ENCODE data around the gene LENG1.
A peak's percentile ranks its signal among the peaks of the same experiment; 100 is the strongest.

The LENG1 gene

GRCh38 chr19:54162884-54163283 is 3.4 kb upstream of the LENG1 start:
- H3K4me3 ChIP-seq (replicated peaks in 1 of 2; ENCODE audit: low read depth in 2 of 2, low read length in 2 of 2), result peak overlapping the region in 1 of 2 donors; percentile 51
- TF ChIP-seq CTCF (IDR thresholded peaks at IDR 0.05; ENCODE audit: low read depth, low read length), result no peak

GRCh38 chr19:54162241-54162805 is 2.8 kb upstream of the LENG1 start:
- TF ChIP-seq CTCF (IDR thresholded peaks at IDR 0.05; ENCODE audit: low read depth, low read length), result no peak
- peak; percentile 73 to 76 for DNase-seq (ENCODE audit: low read depth in 2 of 2)
- H3K4me3 ChIP-seq (replicated peaks in 1 of 2; ENCODE audit: low read depth in 2 of 2, low read length in 2 of 2), result peak overlapping the region; percentile 51 to 52

More at GRCh38 chr19:54162884-54163283, 3.4 kb upstream of the LENG1 start:
- no peak for DNase-seq (ENCODE audit: low read depth in 2 of 2)

- TF ChIP-seq CTCF (IDR thresholded peaks at IDR 0.05; ENCODE audit: low read depth, low read length), result no peak
- H3K4me3 ChIP-seq (replicated peaks in 1 of 2; ENCODE audit: low read depth in 2 of 2, low read length in 2 of 2), result peak overlapping the region in 1 of 2 donors; percentile 69
- DNase-seq (ENCODE audit: low read depth in 2 of 2), result no peak
These were observed 1.3 kb upstream of the LENG1 start for GRCh38 chr19:54160854-54161253.

- peak; percentile 32 to 45 for DNase-seq (ENCODE audit: low read depth in 2 of 2)
- TF ChIP-seq CTCF (IDR thresholded peaks at IDR 0.05; ENCODE audit: low read depth, low read length), result no peak
- peak overlapping the region; percentile 64 to 69 for H3K4me3 ChIP-seq (replicated peaks in 1 of 2; ENCODE audit: low read depth in 2 of 2, low read length in 2 of 2)
These were observed 776 bp upstream of the LENG1 start for GRCh38 chr19:54160182-54160811.

- no peak for TF ChIP-seq CTCF (IDR thresholded peaks at IDR 0.05; ENCODE audit: low read depth, low read length)
- peak overlapping the region; percentile 73 to 80 for H3K4me3 ChIP-seq (replicated peaks in 1 of 2; ENCODE audit: low read depth in 2 of 2, low read length in 2 of 2)
- peak in 1 of 2 donors; percentile 38 for DNase-seq (ENCODE audit: low read depth in 2 of 2)
These were observed 639 bp downstream of the LENG1 start for GRCh38 chr19:54158812-54159351.

GRCh38 chr19:54156953-54157352 is 2.6 kb downstream of the LENG1 start:
- H3K4me3 ChIP-seq (replicated peaks in 1 of 2; ENCODE audit: low read depth in 2 of 2, low read length in 2 of 2), result no peak overlapping the region
- DNase-seq (ENCODE audit: low read depth in 2 of 2), result no peak
- TF ChIP-seq CTCF (IDR thresholded peaks at IDR 0.05; ENCODE audit: low read depth, low read length), result no peak
